ENCODE measurements around the gene TVP23A. TPM values are rescaled to one million over a fixed set of nuclear protein-coding genes. Genes with fewer than 3 reads are reported as not detected.

TVP23A gene
- total RNA-seq, 4 donors from 2014 or later = not detected

GRCh38 chr16:10852948-10853347 is 34.4 kb upstream of the TVP23A start:
- Histone ChIP-seq H3K4me1 (no peaks in the 10 kb centered on the region), H3K36me3 (no peaks in the 10 kb centered on the region), H3K9me3 (no peaks in the 10 kb centered on the region), H3K4me3 (no peak overlapping the region), H3K27me3 (no peaks in the 10 kb centered on the region), H3K27ac (no peak overlapping the region)
- intact Hi-C loops (cut with DNase I; ENCODE audit: low total_unique reads) = no loop called here
- no peak for ATAC-seq
- in situ Hi-C loops (cut with MboI; ENCODE audit: low sequenced_read_pairs in 4 of 4) = no loop called here
- no peak for DNase-seq
- TF ChIP-seq POLR2A (IDR thresholded peaks at IDR 0.05) (no peak), CTCF (IDR thresholded peaks at IDR 0.05 in 4 of 5, conservative IDR thresholded peaks at IDR 0.05 in 1 of 5) (no peak)

- no peak overlapping the region for H3K27ac ChIP-seq
These were observed 33.7 kb upstream of the TVP23A start for GRCh38 chr16:10852286-10852685.

GRCh38 chr16:10851512-10851911 is 32.9 kb upstream of the TVP23A start:
- ATAC-seq (no peak), DNase-seq (no peak)
- in situ Hi-C loops (cut with MboI; ENCODE audit: low sequenced_read_pairs in 4 of 4) = no loop called here
- H3K4me3 ChIP-seq = no peak overlapping the region
- TF ChIP-seq CTCF (IDR thresholded peaks at IDR 0.05 in 4 of 5, conservative IDR thresholded peaks at IDR 0.05 in 1 of 5) = no peak
- no peak for TF ChIP-seq POLR2A (IDR thresholded peaks at IDR 0.05)
- intact Hi-C loops (cut with DNase I; ENCODE audit: low total_unique reads) = no loop called here
- no peaks in the 10 kb centered on the region for H3K9me3 ChIP-seq
- no peaks in the 10 kb centered on the region for H3K4me1 ChIP-seq
- no peak overlapping the region for H3K27ac ChIP-seq
- no peaks in the 10 kb centered on the region for H3K27me3 ChIP-seq
- H3K36me3 ChIP-seq = no peaks in the 10 kb centered on the region

More at GRCh38 chr16:10852286-10852685, 33.7 kb upstream of the TVP23A start:
- intact Hi-C loops (cut with DNase I; ENCODE audit: low total_unique reads) (no loop called here), in situ Hi-C loops (cut with MboI; ENCODE audit: low sequenced_read_pairs in 4 of 4) (no loop called here)
- DNase-seq (no peak), ATAC-seq (no peak)
- Histone ChIP-seq H3K36me3 (no peaks in the 10 kb centered on the region), H3K27me3 (no peaks in the 10 kb centered on the region), H3K9me3 (no peaks in the 10 kb centered on the region), H3K4me3 (no peak overlapping the region), H3K4me1 (no peaks in the 10 kb centered on the region)
- TF ChIP-seq POLR2A (IDR thresholded peaks at IDR 0.05) (no peak), CTCF (IDR thresholded peaks at IDR 0.05 in 4 of 5, conservative IDR thresholded peaks at IDR 0.05 in 1 of 5) (no peak)

- intact Hi-C loops (cut with DNase I; ENCODE audit: low total_unique reads) (no loop called here), in situ Hi-C loops (cut with MboI; ENCODE audit: low sequenced_read_pairs in 4 of 4) (no loop called here)
- DNase-seq (no peak), ATAC-seq (no peak)
- no peaks in the 10 kb centered on the region for H3K4me1 ChIP-seq
- H3K4me3 ChIP-seq = no peak overlapping the region
- H3K27ac ChIP-seq = no peak overlapping the region
- TF ChIP-seq CTCF (IDR thresholded peaks at IDR 0.05 in 4 of 5, conservative IDR thresholded peaks at IDR 0.05 in 1 of 5) (no peak), POLR2A (IDR thresholded peaks at IDR 0.05) (no peak)
- H3K27me3 ChIP-seq = no peaks in the 10 kb centered on the region
- H3K36me3 ChIP-seq = no peaks in the 10 kb centered on the region
- H3K9me3 ChIP-seq = no peaks in the 10 kb centered on the region
These were observed 31.9 kb upstream of the TVP23A start for GRCh38 chr16:10850478-10850850.

- DNase-seq = no peak
- H3K27ac ChIP-seq = no peak overlapping the region
- intact Hi-C loops (cut with DNase I; ENCODE audit: low total_unique reads) (no loop called here), in situ Hi-C loops (cut with MboI; ENCODE audit: low sequenced_read_pairs in 4 of 4) (no loop called here)
- H3K4me1 ChIP-seq = no peaks in the 10 kb centered on the region
- no peak for TF ChIP-seq POLR2A (IDR thresholded peaks at IDR 0.05)
- no peak for TF ChIP-seq CTCF (IDR thresholded peaks at IDR 0.05 in 4 of 5, conservative IDR thresholded peaks at IDR 0.05 in 1 of 5)
- H3K4me3 ChIP-seq = no peak overlapping the region
- no peaks in the 10 kb centered on the region for H3K27me3 ChIP-seq
- no peaks in the 10 kb centered on the region for H3K36me3 ChIP-seq
- ATAC-seq = no peak
- no peaks in the 10 kb centered on the region for H3K9me3 ChIP-seq
These were observed 31.3 kb upstream of the TVP23A start for GRCh38 chr16:10849736-10850477.

Measured in gastrocnemius medialis (tissue), 4 donors.